ENCODE measurements around the gene AP4B1.

DNA sequence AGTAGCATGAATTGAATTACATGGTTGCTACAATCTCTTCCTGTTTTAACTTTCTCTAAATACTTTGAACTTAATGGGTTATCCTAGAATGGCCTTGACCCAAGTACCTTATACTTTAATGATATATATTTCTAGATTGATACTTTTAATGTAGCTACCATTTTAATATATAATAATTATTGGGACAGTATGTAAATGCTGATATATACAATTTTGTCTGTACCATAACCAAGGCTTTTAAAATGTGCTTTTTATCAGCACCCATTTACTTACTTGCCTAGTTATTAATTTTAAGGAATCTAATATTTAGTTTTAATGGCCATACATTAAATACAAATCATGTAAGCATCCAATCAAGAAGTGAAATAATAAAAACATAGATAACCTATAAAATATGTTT is 37.9 kb upstream of the AP4B1 start:
- TF ChIP-seq, protein P1, sequence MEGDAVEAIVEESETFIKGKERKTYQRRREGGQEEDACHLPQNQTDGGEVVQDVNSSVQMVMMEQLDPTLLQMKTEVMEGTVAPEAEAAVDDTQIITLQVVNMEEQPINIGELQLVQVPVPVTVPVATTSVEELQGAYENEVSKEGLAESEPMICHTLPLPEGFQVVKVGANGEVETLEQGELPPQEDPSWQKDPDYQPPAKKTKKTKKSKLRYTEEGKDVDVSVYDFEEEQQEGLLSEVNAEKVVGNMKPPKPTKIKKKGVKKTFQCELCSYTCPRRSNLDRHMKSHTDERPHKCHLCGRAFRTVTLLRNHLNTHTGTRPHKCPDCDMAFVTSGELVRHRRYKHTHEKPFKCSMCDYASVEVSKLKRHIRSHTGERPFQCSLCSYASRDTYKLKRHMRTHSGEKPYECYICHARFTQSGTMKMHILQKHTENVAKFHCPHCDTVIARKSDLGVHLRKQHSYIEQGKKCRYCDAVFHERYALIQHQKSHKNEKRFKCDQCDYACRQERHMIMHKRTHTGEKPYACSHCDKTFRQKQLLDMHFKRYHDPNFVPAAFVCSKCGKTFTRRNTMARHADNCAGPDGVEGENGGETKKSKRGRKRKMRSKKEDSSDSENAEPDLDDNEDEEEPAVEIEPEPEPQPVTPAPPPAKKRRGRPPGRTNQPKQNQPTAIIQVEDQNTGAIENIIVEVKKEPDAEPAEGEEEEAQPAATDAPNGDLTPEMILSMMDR (IDR thresholded peaks at IDR 0.05) = no peak
- no peak for TF ChIP-seq EZH2 (IDR thresholded peaks at IDR 0.05; ENCODE audit: borderline replicate concordance, insufficient read depth, low read depth, low read length, poor library complexity, severe bottlenecking)
